ENCODE results near the gene KCNT2. TPM values are rescaled to one million over a fixed set of nuclear protein-coding genes. Genes with fewer than 3 reads are reported as not detected.
"Not testable (repeated sequence)": the region's sequence is repeated elsewhere in the genome, so short reads cannot be mapped to it uniquely, and the experiment has no call there.

Gene KCNT2
- total RNA-seq, 1 experiment from 2014 or later, result not detected

DNA sequence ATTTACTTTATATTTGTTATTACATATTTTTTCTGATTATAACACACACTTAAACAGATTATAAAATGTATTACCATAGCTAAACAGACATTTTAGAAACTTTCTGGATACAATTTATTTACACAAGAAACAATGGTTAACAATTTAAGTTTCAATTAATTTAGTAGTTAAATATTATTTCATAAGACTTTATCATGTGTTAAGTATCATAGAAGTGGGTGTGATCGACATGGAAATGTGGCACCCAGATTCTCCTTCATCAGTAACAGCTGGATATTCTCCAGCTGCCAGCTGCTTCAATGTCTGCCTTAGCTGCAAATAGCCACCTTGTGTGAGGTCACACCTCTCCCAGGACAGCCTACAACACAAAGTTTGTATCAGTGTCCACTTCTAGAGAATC lies 97.8 kb downstream of the KCNT2 start:
- Histone ChIP-seq H3K79me2 (ENCODE audit: insufficient read depth, low read length) (no peaks in the 10 kb centered on the region), H3K4me2 (ENCODE audit: low read length) (no peak overlapping the region), H2AFZ (ENCODE audit: low read depth, low read length, poor library complexity, severe bottlenecking) (no peak overlapping the region), H3K4me3 (replicated peaks in 1 of 2; ENCODE audit: low read depth in 1 of 2, low read length in 2 of 2) (no peak overlapping the region), H3K27ac (ENCODE audit: low read depth, low read length) (no peak overlapping the region), H3K9me2 (ENCODE audit: insufficient read depth) (no peaks in the 10 kb centered on the region), H4K20me1 (ENCODE audit: insufficient read depth) (no peaks in the 10 kb centered on the region), H3K9ac (ENCODE audit: low read length) (no peak overlapping the region), H3K4me1 (ENCODE audit: control insufficient read depth in 1 of 2, insufficient read depth in 2 of 2, low read length in 2 of 2) (no peaks in the 10 kb centered on the region), H3K9me3 (ENCODE audit: control insufficient read depth in 1 of 2, insufficient read depth in 1 of 2, low read depth in 1 of 2, low read length in 2 of 2) (no peaks in the 10 kb centered on the region), H3K36me3 (ENCODE audit: control insufficient read depth in 1 of 2, insufficient read depth in 2 of 2, low read length in 2 of 2) (no peaks in the 10 kb centered on the region), H3K27me3 (ENCODE audit: insufficient read depth, low read length) (no peaks in the 10 kb centered on the region)
- BruUV-seq (replicated peaks), result no TSS peak
- no peak for TF ChIP-seq EGR1 (IDR thresholded peaks at IDR 0.05; ENCODE audit: low read depth)
- intact Hi-C loops (cut with micrococcal nuclease), result no loop called here
- ATAC-seq (no peak), DNase-seq (ENCODE audit: low read depth, low spot score) (no peak)
- ChIA-PET POLR2A (no interaction called here), CTCF (no interaction called here), RAD21 (ENCODE audit: low non-redundant PET in 1 of 2, low total read pairs in 2 of 2, uncharacterized antibody in 2 of 2, unreplicated experiment in 2 of 2) (no interaction called here)

DNA sequence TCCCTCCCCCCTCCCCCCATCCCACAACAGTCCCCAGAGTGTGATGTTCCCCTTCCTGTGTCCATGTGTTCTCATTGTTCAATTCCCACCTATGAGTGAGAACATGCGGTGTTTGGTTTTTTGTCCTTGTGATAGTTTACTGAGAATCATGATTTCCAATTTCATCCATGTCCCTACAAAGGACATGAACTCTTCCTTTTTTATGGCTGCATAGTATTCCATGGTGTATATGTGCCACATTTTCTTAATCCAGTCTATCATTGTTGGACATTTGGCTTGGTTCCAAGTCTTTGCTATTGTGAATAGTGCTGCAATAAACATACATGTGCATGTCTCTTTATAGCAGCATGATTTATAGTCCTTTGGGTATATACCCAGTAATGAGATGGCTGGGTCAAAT lies 104.0 kb downstream of the KCNT2 start:
- intact Hi-C loops (cut with micrococcal nuclease); H3K9ac ChIP-seq (ENCODE audit: low read length); CTCF ChIA-PET; POLR2A ChIA-PET; H3K4me2 ChIP-seq (ENCODE audit: low read length); BruUV-seq (replicated peaks); DNase-seq (ENCODE audit: low read depth, low spot score); H3K9me3 ChIP-seq (ENCODE audit: control insufficient read depth in 1 of 2, insufficient read depth in 1 of 2, low read depth in 1 of 2, low read length in 2 of 2); H3K4me1 ChIP-seq (ENCODE audit: control insufficient read depth in 1 of 2, insufficient read depth in 2 of 2, low read length in 2 of 2); RAD21 ChIA-PET (ENCODE audit: low non-redundant PET in 1 of 2, low total read pairs in 2 of 2, uncharacterized antibody in 2 of 2, unreplicated experiment in 2 of 2); H4K20me1 ChIP-seq (ENCODE audit: insufficient read depth); H3K4me3 ChIP-seq (replicated peaks in 1 of 2; ENCODE audit: low read depth in 1 of 2, low read length in 2 of 2); H3K27me3 ChIP-seq (ENCODE audit: insufficient read depth, low read length); H3K27ac ChIP-seq (ENCODE audit: low read depth, low read length); H3K9me2 ChIP-seq (ENCODE audit: insufficient read depth); H3K79me2 ChIP-seq (ENCODE audit: insufficient read depth, low read length); H2AFZ ChIP-seq (ENCODE audit: low read depth, low read length, poor library complexity, severe bottlenecking); ATAC-seq; H3K36me3 ChIP-seq (ENCODE audit: control insufficient read depth in 1 of 2, insufficient read depth in 2 of 2, low read length in 2 of 2): not testable (repeated sequence)

GRCh38 chr1:196502437-196502836 lies 105.8 kb downstream of the KCNT2 start:
- POLR2A ChIA-PET, result no interaction called here
- no peaks in the 10 kb centered on the region for H3K9me2 ChIP-seq (ENCODE audit: insufficient read depth)
- BruUV-seq (replicated peaks), result no TSS peak
- no peak for TF ChIP-seq CBX3 (IDR thresholded peaks at IDR 0.05; ENCODE audit: low read depth)
- no peak for TF ChIP-seq ATF3 (IDR thresholded peaks at IDR 0.05)
- TF ChIP-seq JUND (IDR thresholded peaks at IDR 0.05), result no peak
- TF ChIP-seq CTCF (IDR thresholded peaks at IDR 0.05 in 2 of 3, conservative IDR thresholded peaks at IDR 0.05 in 1 of 3; ENCODE audit: borderline replicate concordance in 1 of 3, insufficient read depth in 1 of 3, low read depth in 2 of 3, low read length in 2 of 3), result no peak
- TF ChIP-seq SIN3A (IDR thresholded peaks at IDR 0.05; ENCODE audit: low read depth), result no peak
- no peak for TF ChIP-seq ZFX (IDR thresholded peaks at IDR 0.05)
- TF ChIP-seq ZNF274 (IDR thresholded peaks at IDR 0.05; ENCODE audit: low read depth, low read length), result no peak
- TF ChIP-seq, protein P1, sequence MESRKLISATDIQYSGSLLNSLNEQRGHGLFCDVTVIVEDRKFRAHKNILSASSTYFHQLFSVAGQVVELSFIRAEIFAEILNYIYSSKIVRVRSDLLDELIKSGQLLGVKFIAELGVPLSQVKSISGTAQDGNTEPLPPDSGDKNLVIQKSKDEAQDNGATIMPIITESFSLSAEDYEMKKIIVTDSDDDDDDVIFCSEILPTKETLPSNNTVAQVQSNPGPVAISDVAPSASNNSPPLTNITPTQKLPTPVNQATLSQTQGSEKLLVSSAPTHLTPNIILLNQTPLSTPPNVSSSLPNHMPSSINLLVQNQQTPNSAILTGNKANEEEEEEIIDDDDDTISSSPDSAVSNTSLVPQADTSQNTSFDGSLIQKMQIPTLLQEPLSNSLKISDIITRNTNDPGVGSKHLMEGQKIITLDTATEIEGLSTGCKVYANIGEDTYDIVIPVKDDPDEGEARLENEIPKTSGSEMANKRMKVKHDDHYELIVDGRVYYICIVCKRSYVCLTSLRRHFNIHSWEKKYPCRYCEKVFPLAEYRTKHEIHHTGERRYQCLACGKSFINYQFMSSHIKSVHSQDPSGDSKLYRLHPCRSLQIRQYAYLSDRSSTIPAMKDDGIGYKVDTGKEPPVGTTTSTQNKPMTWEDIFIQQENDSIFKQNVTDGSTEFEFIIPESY (IDR thresholded peaks at IDR 0.05; ENCODE audit: extremely low read depth, insufficient replicate concordance, low read length), result no peak
- TF ChIP-seq EZH2phosphoT487 (IDR thresholded peaks at IDR 0.05; ENCODE audit: borderline replicate concordance), result no peak
- TF ChIP-seq RAD21 (IDR thresholded peaks at IDR 0.05; ENCODE audit: low read depth), result no peak

More at GRCh38 chr1:196502437-196502836, 105.8 kb downstream of the KCNT2 start:
- no peak for DNase-seq (ENCODE audit: low read depth, low spot score)
- ChIA-PET RAD21 (ENCODE audit: low non-redundant PET in 1 of 2, low total read pairs in 2 of 2, uncharacterized antibody in 2 of 2, unreplicated experiment in 2 of 2) (no interaction called here), CTCF (no interaction called here)
- Histone ChIP-seq H3K9ac (ENCODE audit: low read length) (no peak overlapping the region), H3K9me3 (ENCODE audit: control insufficient read depth in 1 of 2, insufficient read depth in 1 of 2, low read depth in 1 of 2, low read length in 2 of 2) (no peaks in the 10 kb centered on the region), H3K4me2 (ENCODE audit: low read length) (no peak overlapping the region), H3K4me1 (ENCODE audit: control insufficient read depth in 1 of 2, insufficient read depth in 2 of 2, low read length in 2 of 2) (no peaks in the 10 kb centered on the region), H3K27me3 (ENCODE audit: insufficient read depth, low read length) (no peaks in the 10 kb centered on the region), H3K27ac (ENCODE audit: low read depth, low read length) (no peak overlapping the region), H3K79me2 (ENCODE audit: insufficient read depth, low read length) (no peaks in the 10 kb centered on the region), H3K4me3 (replicated peaks in 1 of 2; ENCODE audit: low read depth in 1 of 2, low read length in 2 of 2) (no peak overlapping the region), H2AFZ (ENCODE audit: low read depth, low read length, poor library complexity, severe bottlenecking) (no peak overlapping the region), H4K20me1 (ENCODE audit: insufficient read depth) (no peaks in the 10 kb centered on the region), H3K36me3 (ENCODE audit: control insufficient read depth in 1 of 2, insufficient read depth in 2 of 2, low read length in 2 of 2) (no peaks in the 10 kb centered on the region)
- intact Hi-C loops (cut with micrococcal nuclease), result no loop called here
- ATAC-seq, result no peak

Measured in HCT116 (cell line).